ENCODE data around the gene OR7G1. TPM values are rescaled to one million over a fixed set of nuclear protein-coding genes. Genes with fewer than 3 reads are reported as not detected.

Gene OR7G1
- not detected for total RNA-seq
- not detected for polyA plus RNA-seq (ENCODE audit: insufficient read length in 2 of 2)
- long read RNA-seq, donor 1 = 0 reads
- long read RNA-seq, donor 2, partial matches to known transcripts = 0 of 2 reads
- long read RNA-seq, donor 2, other reads (novel, unspliced or antisense) = 0 of 2 reads
- long read RNA-seq, donor 3 = 0 reads
- long read RNA-seq, donor 4 = 0 reads

- no peak for DNase-seq (ENCODE audit: low read depth in 4 of 6, low spot score in 6 of 6)
- no peaks in the 10 kb centered on the region for H3K4me1 ChIP-seq (ENCODE audit: control insufficient read depth, insufficient read depth, low read length)
- no peaks in the 10 kb centered on the region for H3K27me3 ChIP-seq (ENCODE audit: control insufficient read depth, insufficient read depth, low read length)
- 80% methylated on average over 2 of the region's 2 CpGs for WGBS (ENCODE audit: insufficient coverage)
- no peak within 1 kb of the TSS for H3K4me3 ChIP-seq (ENCODE audit: low read depth, low read length)
- H3K36me3 ChIP-seq (ENCODE audit: control insufficient read depth, insufficient read depth, low read length) = no peaks in the 10 kb centered on the region
- H3K27ac ChIP-seq (ENCODE audit: low read depth, low read length) = no peak within 1 kb of the TSS
- no peaks in the 10 kb centered on the region for H3K9me3 ChIP-seq (ENCODE audit: control insufficient read depth, insufficient read depth, low read length)
Measured at GRCh38 chr19:9115307-9115813, at the start of gene OR7G1. TSS of gene OR7G1 (minus strand) at chr19:9115763. CDS start at chr19:9115763, 0 bp downstream.

DNA sequence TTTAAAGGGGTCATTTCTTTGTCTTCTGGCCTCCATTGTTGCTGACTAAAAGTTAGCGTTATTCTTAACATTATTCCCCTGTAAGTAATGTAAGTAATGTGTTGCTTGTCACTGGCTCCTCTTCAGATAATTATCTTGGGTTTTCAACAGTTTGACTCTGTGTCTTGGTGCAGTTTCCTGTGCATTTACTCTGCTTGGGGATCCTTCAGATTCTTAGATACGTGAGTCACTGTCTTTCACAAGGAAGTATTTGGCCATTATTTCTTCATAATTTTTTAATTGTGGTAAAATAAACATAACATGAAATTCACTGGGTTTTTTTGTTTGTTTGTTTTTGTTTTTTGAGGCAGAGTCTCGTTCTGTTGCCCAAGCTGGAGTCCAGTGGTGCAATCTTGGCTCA, 49.7 kb upstream of the OR7G1 start:
- peaks cover 35% of the 10 kb centered on the region for H3K36me3 ChIP-seq (ENCODE audit: control insufficient read depth, insufficient read depth, low read length)
- H3K4me3 ChIP-seq (ENCODE audit: low read depth, low read length) = no peak overlapping the region
- no CpG with 5 or more reads among the region's 3 CpGs for WGBS (ENCODE audit: insufficient coverage)
- H3K27me3 ChIP-seq (ENCODE audit: control insufficient read depth, insufficient read depth, low read length) = no peaks in the 10 kb centered on the region
- H3K4me1 ChIP-seq (ENCODE audit: control insufficient read depth, insufficient read depth, low read length) = no peaks in the 10 kb centered on the region
- no peak for DNase-seq (ENCODE audit: low read depth in 4 of 6, low spot score in 6 of 6)
- no peaks in the 10 kb centered on the region for H3K9me3 ChIP-seq (ENCODE audit: control insufficient read depth, insufficient read depth, low read length)
- H3K27ac ChIP-seq (ENCODE audit: low read depth, low read length) = no peak overlapping the region

GRCh38 chr19:9161427-9161826, 45.9 kb upstream of the OR7G1 start:
- H3K4me1 ChIP-seq (ENCODE audit: control insufficient read depth, insufficient read depth, low read length) = no peaks in the 10 kb centered on the region
- H3K9me3 ChIP-seq (ENCODE audit: control insufficient read depth, insufficient read depth, low read length) = no peaks in the 10 kb centered on the region
- H3K27ac ChIP-seq (ENCODE audit: low read depth, low read length) = no peak overlapping the region
- WGBS (ENCODE audit: insufficient coverage) = 98% methylated on average over 12 of the region's 12 CpGs
- peaks cover 73% of the 10 kb centered on the region for H3K36me3 ChIP-seq (ENCODE audit: control insufficient read depth, insufficient read depth, low read length)
- DNase-seq (ENCODE audit: low read depth in 4 of 6, low spot score in 6 of 6) = no peak
- no peaks in the 10 kb centered on the region for H3K27me3 ChIP-seq (ENCODE audit: control insufficient read depth, insufficient read depth, low read length)
- H3K4me3 ChIP-seq (ENCODE audit: low read depth, low read length) = no peak overlapping the region

- peaks cover 4% of the 10 kb centered on the region for H3K9me3 ChIP-seq (ENCODE audit: control insufficient read depth, insufficient read depth, low read length)
- H3K4me1 ChIP-seq (ENCODE audit: control insufficient read depth, insufficient read depth, low read length) = no peaks in the 10 kb centered on the region
- H3K4me3 ChIP-seq (ENCODE audit: low read depth, low read length) = no peak overlapping the region
- H3K27me3 ChIP-seq (ENCODE audit: control insufficient read depth, insufficient read depth, low read length) = no peaks in the 10 kb centered on the region
- H3K36me3 ChIP-seq (ENCODE audit: control insufficient read depth, insufficient read depth, low read length) = peaks cover 76% of the 10 kb centered on the region
- WGBS (ENCODE audit: insufficient coverage) = 99% methylated on average over 13 of the region's 13 CpGs
- no peak overlapping the region for H3K27ac ChIP-seq (ENCODE audit: low read depth, low read length)
- DNase-seq (ENCODE audit: low read depth in 4 of 6, low spot score in 6 of 6) = no peak
Measured at GRCh38 chr19:9159891-9160290, 44.3 kb upstream of the OR7G1 start.

- DNase-seq (ENCODE audit: low read depth in 4 of 6, low spot score in 6 of 6) = no peak
- Histone ChIP-seq H3K4me1 (ENCODE audit: control insufficient read depth, insufficient read depth, low read length) (no peaks in the 10 kb centered on the region), H3K36me3 (ENCODE audit: control insufficient read depth, insufficient read depth, low read length) (peaks cover 54% of the 10 kb centered on the region), H3K4me3 (ENCODE audit: low read depth, low read length) (no peak overlapping the region), H3K27ac (ENCODE audit: low read depth, low read length) (no peak overlapping the region), H3K27me3 (ENCODE audit: control insufficient read depth, insufficient read depth, low read length) (no peaks in the 10 kb centered on the region), H3K9me3 (ENCODE audit: control insufficient read depth, insufficient read depth, low read length) (peaks cover 15% of the 10 kb centered on the region)
- WGBS (ENCODE audit: insufficient coverage) = 100% methylated on average over 1 of the region's 1 CpG
Measured at GRCh38 chr19:9156304-9156703, 40.7 kb upstream of the OR7G1 start.

DNA sequence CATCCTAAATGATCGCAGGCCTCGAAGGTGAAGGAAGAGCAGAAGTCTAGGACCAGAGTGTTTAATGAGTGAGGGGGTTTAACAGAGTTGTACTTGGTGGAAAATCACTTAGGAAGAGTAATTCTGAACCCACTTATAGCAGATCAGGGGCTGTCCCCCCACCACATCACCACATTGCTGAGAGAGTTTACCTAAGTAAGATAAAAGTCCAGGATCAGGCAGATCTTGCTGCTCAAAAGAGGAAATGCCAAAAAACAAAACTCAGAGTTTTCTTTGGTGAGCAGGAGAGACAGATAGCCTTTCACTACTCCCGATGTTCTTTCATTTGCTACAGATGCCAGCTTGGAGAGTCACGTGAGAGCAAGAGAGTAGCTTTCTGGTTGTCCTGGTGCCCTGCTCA, 40.0 kb upstream of the OR7G1 start:
- 100% methylated on average over 2 of the region's 4 CpGs for WGBS (ENCODE audit: insufficient coverage)

GRCh38 chr19:9151367-9151766, 35.8 kb upstream of the OR7G1 start:
- H3K4me1 ChIP-seq (ENCODE audit: control insufficient read depth, insufficient read depth, low read length) = no peaks in the 10 kb centered on the region
- no peaks in the 10 kb centered on the region for H3K27me3 ChIP-seq (ENCODE audit: control insufficient read depth, insufficient read depth, low read length)
- peaks cover 9% of the 10 kb centered on the region for H3K36me3 ChIP-seq (ENCODE audit: control insufficient read depth, insufficient read depth, low read length)
- peaks cover 15% of the 10 kb centered on the region for H3K9me3 ChIP-seq (ENCODE audit: control insufficient read depth, insufficient read depth, low read length)
- DNase-seq (ENCODE audit: low read depth in 4 of 6, low spot score in 6 of 6) = no peak
- WGBS (ENCODE audit: insufficient coverage) = 100% methylated on average over 2 of the region's 5 CpGs
- no peak overlapping the region for H3K4me3 ChIP-seq (ENCODE audit: low read depth, low read length)
- H3K27ac ChIP-seq (ENCODE audit: low read depth, low read length) = no peak overlapping the region

More for the DNA sequence above, 40.0 kb upstream of the OR7G1 start:
- H3K4me3 ChIP-seq (ENCODE audit: low read depth, low read length) = no peak overlapping the region
- peaks cover 47% of the 10 kb centered on the region for H3K36me3 ChIP-seq (ENCODE audit: control insufficient read depth, insufficient read depth, low read length)
- no peak for DNase-seq (ENCODE audit: low read depth in 4 of 6, low spot score in 6 of 6)
- no peak overlapping the region for H3K27ac ChIP-seq (ENCODE audit: low read depth, low read length)
- H3K27me3 ChIP-seq (ENCODE audit: control insufficient read depth, insufficient read depth, low read length) = no peaks in the 10 kb centered on the region
- H3K9me3 ChIP-seq (ENCODE audit: control insufficient read depth, insufficient read depth, low read length) = peaks cover 15% of the 10 kb centered on the region
- H3K4me1 ChIP-seq (ENCODE audit: control insufficient read depth, insufficient read depth, low read length) = no peaks in the 10 kb centered on the region

GRCh38 chr19:9150650-9151049, 35.1 kb upstream of the OR7G1 start:
- no peaks in the 10 kb centered on the region for H3K27me3 ChIP-seq (ENCODE audit: control insufficient read depth, insufficient read depth, low read length)
- H3K4me1 ChIP-seq (ENCODE audit: control insufficient read depth, insufficient read depth, low read length) = no peaks in the 10 kb centered on the region
- peaks cover 6% of the 10 kb centered on the region for H3K36me3 ChIP-seq (ENCODE audit: control insufficient read depth, insufficient read depth, low read length)
- H3K4me3 ChIP-seq (ENCODE audit: low read depth, low read length) = no peak overlapping the region
- 100% methylated on average over 2 of the region's 5 CpGs for WGBS (ENCODE audit: insufficient coverage)
- DNase-seq (ENCODE audit: low read depth in 4 of 6, low spot score in 6 of 6) = no peak
- H3K9me3 ChIP-seq (ENCODE audit: control insufficient read depth, insufficient read depth, low read length) = peaks cover 14% of the 10 kb centered on the region
- no peak overlapping the region for H3K27ac ChIP-seq (ENCODE audit: low read depth, low read length)

GRCh38 chr19:9149997-9150396, 34.4 kb upstream of the OR7G1 start:
- H3K36me3 ChIP-seq (ENCODE audit: control insufficient read depth, insufficient read depth, low read length) = peaks cover 4% of the 10 kb centered on the region
- no peak for DNase-seq (ENCODE audit: low read depth in 4 of 6, low spot score in 6 of 6)
- no peaks in the 10 kb centered on the region for H3K27me3 ChIP-seq (ENCODE audit: control insufficient read depth, insufficient read depth, low read length)
- no peaks in the 10 kb centered on the region for H3K4me1 ChIP-seq (ENCODE audit: control insufficient read depth, insufficient read depth, low read length)
- H3K9me3 ChIP-seq (ENCODE audit: control insufficient read depth, insufficient read depth, low read length) = peaks cover 13% of the 10 kb centered on the region
- no peak overlapping the region for H3K27ac ChIP-seq (ENCODE audit: low read depth, low read length)
- H3K4me3 ChIP-seq (ENCODE audit: low read depth, low read length) = no peak overlapping the region
- 100% methylated on average over 2 of the region's 4 CpGs for WGBS (ENCODE audit: insufficient coverage)

GRCh38 chr19:9148697-9149096, 33.1 kb upstream of the OR7G1 start:
- Histone ChIP-seq H3K9me3 (ENCODE audit: control insufficient read depth, insufficient read depth, low read length) (peaks cover 16% of the 10 kb centered on the region), H3K36me3 (ENCODE audit: control insufficient read depth, insufficient read depth, low read length) (peaks cover 4% of the 10 kb centered on the region)
- 95% methylated on average over 2 of the region's 3 CpGs for WGBS (ENCODE audit: insufficient coverage)

More at GRCh38 chr19:9148697-9149096, 33.1 kb upstream of the OR7G1 start:
- Histone ChIP-seq H3K4me1 (ENCODE audit: control insufficient read depth, insufficient read depth, low read length) (no peaks in the 10 kb centered on the region), H3K27ac (ENCODE audit: low read depth, low read length) (no peak overlapping the region), H3K4me3 (ENCODE audit: low read depth, low read length) (no peak overlapping the region), H3K27me3 (ENCODE audit: control insufficient read depth, insufficient read depth, low read length) (no peaks in the 10 kb centered on the region)
- DNase-seq (ENCODE audit: low read depth in 4 of 6, low spot score in 6 of 6) = no peak

Measured in spinal cord (tissue), 10 donors.